Stomach (tissue), 9 donors: Measurements from ENCODE around the gene SLC37A1. TPM values are rescaled to one million over a fixed set of nuclear protein-coding genes. Genes with fewer than 3 reads are reported as not detected.

Source experiments
- DNase-seq, 2 donors: peaks; one replicate each; pipeline versions ENCODE4 v3.0.0 to v3.0.0-alpha.2; 2013 to 2019
- H3K27ac ChIP-seq, 5 donors: fragments of 200-600 bp in 4 of 5; sonication (generic) in 4 of 5; one replicate each; pipeline ENCODE4 v1.5.1; 2013 to 2019; ENCODE audit warnings: mild to moderate bottlenecking in 1 of 5, moderate library complexity in 1 of 5
- H3K27me3 ChIP-seq, 3 donors: fragments of 200-600 bp; sonication (generic); one replicate each; pipeline ENCODE4 v1.5.1; 2017 to 2019; ENCODE audit warnings: mixed run types in 1 of 3
- H3K36me3 ChIP-seq, 4 donors: fragments of 200-600 bp; sonication (generic); 1 replicate in 3 of 4; 2 replicates in 1 of 4; pipeline ENCODE4 v1.5.1; 2016 to 2019
- H3K4me1 ChIP-seq, 4 donors: fragments of 200-600 bp; sonication (generic); one replicate each; pipeline ENCODE4 v1.5.1; 2016 to 2019
- H3K4me3 ChIP-seq, 4 donors: fragments of 200-600 bp; sonication (generic) in 3 of 4; one replicate each; pipeline ENCODE4 v1.5.1; 2016 to 2019; ENCODE audit warnings: mild to moderate bottlenecking in 1 of 4
- H3K9me3 ChIP-seq, 4 donors: fragments of 200-600 bp; sonication (generic); one replicate each; pipeline ENCODE4 v1.5.1; 2016 to 2019
- CTCF ChIP-seq, 7 experiments: fragments of 450-650 bp in 4 of 7; fragments of 200-600 bp in 3 of 7; sonication (generic) in 3 of 7; IDR thresholded peaks; one replicate each; pipeline ENCODE4 v1.5.1; 2016 to 2019; ENCODE audit warnings: antibody characterized with exemption in 7 of 7, control low read depth in 2 of 7, mild to moderate bottlenecking in 1 of 7
- EP300 ChIP-seq: sonication (generic); formaldehyde crosslinking; IDR thresholded peaks from one replicate; pipeline ENCODE4 v1.6.1; 2017; ENCODE audit warnings: antibody characterized with exemption
- POLR2A ChIP-seq, 4 donors: fragments of 450-650 bp; IDR thresholded peaks; one replicate each; pipeline ENCODE4 v1.6.1; 2016; ENCODE audit warnings: antibody characterized with exemption in 4 of 4, control low read depth in 2 of 4, mild to moderate bottlenecking in 1 of 4, moderate library complexity in 1 of 4
- POLR2AphosphoS5 ChIP-seq, 3 donors: sonication (generic); formaldehyde crosslinking; IDR thresholded peaks; one replicate each; pipeline ENCODE4 v1.6.1; 2016; ENCODE audit warnings: antibody characterized with exemption in 3 of 3
- WGBS, 5 donors: extraction: QIAGEN DNeasy Blood & Tissue Kit in 3 of 5; methylation state at CpG; one replicate each; pipeline versions ENCODE4 v1.1.5 to v1.1.7; 2013 to 2018; 5-methylcytosine and 5-hydroxymethylcytosine counted together
- intact Hi-C: fragments of 100-400 bp; cut with DNase I; formaldehyde crosslinking; loops from one replicate; pipeline ENCODE4 v1.15.1; 2023; ENCODE audit warnings: low total_unique reads
- polyA plus RNA-seq, 3 donors: library from polyadenylated mRNA; stranded (reverse); fragments of 200-250 nt; gene quantifications; one replicate each; pipeline ENCODE4 v1.2.3, GENCODE V29; 2013
- total RNA-seq, 5 donors: library from RNA; depleted of rRNA; stranded (reverse); fragments of >200 nt; gene quantifications; one replicate each; pipeline versions ENCODE4 v1.1.0 to v1.2.3, GENCODE V29; 2014 to 2016
- donor health status: healthy with polysubstance abuse.
- donor health status: Bipolar disorder and iron deficiency.
- donor health status: healthy.

SLC37A1 gene
- total and polyA plus RNA-seq, 8 donors: 9.8 to 72.9 (median 18.1) TPM

- Histone ChIP-seq H3K4me1 (peaks cover 8 to 12% (median 12%) of the 10 kb centered on the region in 4 donors), H3K27ac (no peak overlapping the region), H3K4me3 (no peak overlapping the region), H3K36me3 (no peaks in the 10 kb centered on the region), H3K9me3 (peaks cover 0 to 5% (median 0%) of the 10 kb centered on the region in 4 donors), H3K27me3 (peaks cover 0 to 22% (median 0%) of the 10 kb centered on the region in 3 donors)
- intact Hi-C loops: loop anchor here (10.0 kb wide), 2 partner anchors 58 to 218 kb away; partner anchors contain the start of gene PDE9A
- TF ChIP-seq POLR2AphosphoS5 (IDR thresholded peaks at IDR 0.05) (no peak), EP300 (no peak), CTCF (IDR thresholded peaks at IDR 0.05) (no peak), POLR2A (IDR thresholded peaks at IDR 0.05) (no peak)
- 79 to 94% (median 90%) methylated on average over 2 of the region's 2 CpGs for WGBS, 5 donors
- DNase-seq: no peak
Measured at GRCh38 chr21:42596657-42597056, 83.0 kb downstream of the SLC37A1 start.

GRCh38 chr21:42597487-42598158, 84.0 kb downstream of the SLC37A1 start:
- no peak for TF ChIP-seq CTCF (IDR thresholded peaks at IDR 0.05)
- intact Hi-C loops: loop anchor here (10.0 kb wide), 2 partner anchors 57 to 217 kb away; partner anchors contain the start of gene PDE9A

GRCh38 chr21:42598159-42598735, 84.6 kb downstream of the SLC37A1 start:
- no peak for DNase-seq
- no peak overlapping the region for H3K4me3 ChIP-seq
- H3K27ac ChIP-seq: no peak overlapping the region
- peaks cover 0 to 5% (median 0%) of the 10 kb centered on the region in 4 donors for H3K9me3 ChIP-seq
- TF ChIP-seq POLR2AphosphoS5 (IDR thresholded peaks at IDR 0.05) (no peak), EP300 (no peak), POLR2A (IDR thresholded peaks at IDR 0.05) (no peak), CTCF (IDR thresholded peaks at IDR 0.05) (no peak)
- H3K27me3 ChIP-seq: peaks cover 0 to 13% (median 0%) of the 10 kb centered on the region in 3 donors
- WGBS, 5 donors: 95 to 98% (median 96%) methylated on average over 8 to 11 of the region's 11 CpGs
- H3K4me1 ChIP-seq: peaks cover 3 to 7% (median 6%) of the 10 kb centered on the region in 4 donors
- no peaks in the 10 kb centered on the region for H3K36me3 ChIP-seq
- intact Hi-C loops: loop anchor here (10.0 kb wide), 2 partner anchors 57 to 217 kb away; partner anchors contain the start of gene PDE9A

More at GRCh38 chr21:42597487-42598158, 84.0 kb downstream of the SLC37A1 start:
- WGBS, 5 donors: 83 to 90% (median 87%) methylated on average over 11 of the region's 11 CpGs
- Histone ChIP-seq H3K4me3 (no peak overlapping the region), H3K27me3 (peaks cover 0 to 19% (median 0%) of the 10 kb centered on the region in 3 donors), H3K27ac (no peak overlapping the region), H3K9me3 (peaks cover 0 to 5% (median 0%) of the 10 kb centered on the region in 4 donors), H3K36me3 (no peaks in the 10 kb centered on the region), H3K4me1 (peaks cover 8 to 12% (median 12%) of the 10 kb centered on the region in 4 donors)
- no peak for DNase-seq

- H3K4me3 ChIP-seq: no peak overlapping the region
- H3K27me3 ChIP-seq: peaks cover 0 to 2% (median 0%) of the 10 kb centered on the region in 3 donors
- H3K36me3 ChIP-seq: no peaks in the 10 kb centered on the region
- no peaks in the 10 kb centered on the region for H3K4me1 ChIP-seq
- peaks cover 0 to 10% (median 5%) of the 10 kb centered on the region in 4 donors for H3K9me3 ChIP-seq
- DNase-seq: no peak
- TF ChIP-seq EP300 (no peak), POLR2AphosphoS5 (IDR thresholded peaks at IDR 0.05) (no peak), POLR2A (IDR thresholded peaks at IDR 0.05) (no peak), CTCF (IDR thresholded peaks at IDR 0.05) (no peak)
- WGBS, 5 donors: 87 to 93% (median 92%) methylated on average over 2 to 4 of the region's 4 CpGs
- intact Hi-C loops: loop anchor here (10.0 kb wide), 2 partner anchors 55 to 215 kb away; partner anchors contain the start of gene PDE9A
- no peak overlapping the region for H3K27ac ChIP-seq
Measured at GRCh38 chr21:42599486-42599885, 85.8 kb downstream of the SLC37A1 start.
